ENCODE results near the gene GABRB2.
A peak's percentile ranks its signal among the peaks of the same experiment; 100 is the strongest.
"Not testable (repeated sequence)": the region's sequence is repeated elsewhere in the genome, so short reads cannot be mapped to it uniquely, and the experiment has no call there.

GABRB2 gene

GRCh38 chr5:161287436-161287835 lies 259.1 kb downstream of the GABRB2 start:
- DNase-seq, result no peak

GRCh38 chr5:161286066-161286655 lies 260.4 kb downstream of the GABRB2 start:
- no peak for DNase-seq

GRCh38 chr5:161284445-161284844 lies 262.1 kb downstream of the GABRB2 start:
- no peak for DNase-seq

- no peak for DNase-seq
Measured at GRCh38 chr5:161283296-161283695, 263.2 kb downstream of the GABRB2 start.

GRCh38 chr5:161278739-161279660 lies 267.5 kb downstream of the GABRB2 start:
- no peak for DNase-seq

GRCh38 chr5:161277011-161277410 lies 269.5 kb downstream of the GABRB2 start:
- DNase-seq, result no peak

- no peak for DNase-seq
Measured at GRCh38 chr5:161274951-161275350, 271.6 kb downstream of the GABRB2 start.

GRCh38 chr5:161273410-161273809 lies 273.1 kb downstream of the GABRB2 start:
- DNase-seq, result no peak

- DNase-seq, result no peak
Measured at GRCh38 chr5:161271816-161272215, 274.7 kb downstream of the GABRB2 start.

- no peak for DNase-seq
Measured at GRCh38 chr5:161269125-161269524, 277.4 kb downstream of the GABRB2 start.

GRCh38 chr5:161266954-161267353 lies 279.6 kb downstream of the GABRB2 start:
- no peak for DNase-seq

GRCh38 chr5:161265006-161265405 lies 281.5 kb downstream of the GABRB2 start:
- DNase-seq, result no peak

GRCh38 chr5:161263191-161263590 lies 283.3 kb downstream of the GABRB2 start:
- DNase-seq, result no peak

- no peak for DNase-seq
Measured at GRCh38 chr5:161261668-161262323, 284.7 kb downstream of the GABRB2 start.

GRCh38 chr5:161258438-161258837 lies 288.1 kb downstream of the GABRB2 start:
- no peak for DNase-seq

- no peak for DNase-seq
Measured at GRCh38 chr5:161256957-161257356, 289.6 kb downstream of the GABRB2 start.

- DNase-seq, result not testable (repeated sequence)
Measured at GRCh38 chr5:161252955-161253354, 293.6 kb downstream of the GABRB2 start.

- peak in 1 of 2 experiments; percentile 1 for DNase-seq
Measured at GRCh38 chr5:161246749-161247148, 299.8 kb downstream of the GABRB2 start.

GRCh38 chr5:161245846-161246245 lies 300.7 kb downstream of the GABRB2 start:
- not testable (repeated sequence) for DNase-seq
